KMS-11 (cell line): ENCODE measurements around the gene LRRC8A.

Experiments used
- H2AFZ ChIP-seq: fragments of 200-600 bp; sonication (generic); 2 replicates; pipeline ENCODE4 v1.6.1; 2016; ENCODE audit warnings: antibody characterized with exemption, mixed run types, low read depth
- H3K27ac ChIP-seq: fragments of 200-600 bp; sonication (generic); 2 replicates; pipeline ENCODE4 v1.6.1; 2016; ENCODE audit warnings: mild to moderate bottlenecking, mixed run types
- H3K27me3 ChIP-seq: fragments of 200-600 bp; sonication (generic); 2 replicates; pipeline ENCODE4 v1.6.1; 2017; ENCODE audit warnings: mild to moderate bottlenecking, low read depth, mixed run types, moderate library complexity; ENCODE audit not compliant: insufficient read depth
- H3K36me3 ChIP-seq: fragments of 200-600 bp; sonication (generic); 2 replicates; pipeline ENCODE4 v1.6.1; 2017; ENCODE audit warnings: mild to moderate bottlenecking, mixed run types; ENCODE audit not compliant: insufficient read depth
- H3K4me1 ChIP-seq: fragments of 200-600 bp; sonication (generic); 2 replicates; pipeline ENCODE4 v1.6.1; 2016; ENCODE audit warnings: mild to moderate bottlenecking, low read depth, mixed run types; ENCODE audit not compliant: poor library complexity, severe bottlenecking
- H3K4me2 ChIP-seq: fragments of 200-600 bp; sonication (generic); 2 replicates; pipeline ENCODE4 v1.7.0; 2016; ENCODE audit warnings: mild to moderate bottlenecking, mixed run types
- H3K4me3 ChIP-seq: fragments of 200-600 bp; sonication (generic); IDR thresholded peaks from 2 replicates; pipeline ENCODE4 v1.6.1; 2017; ENCODE audit warnings: low read depth, low read length, mixed read lengths; ENCODE audit not compliant: insufficient read depth
- H3K79me2 ChIP-seq: fragments of 200-600 bp; sonication (generic); 2 replicates; pipeline ENCODE4 v1.6.1; 2016; ENCODE audit warnings: low read depth, mixed run types; ENCODE audit not compliant: insufficient read depth
- H3K9ac ChIP-seq: fragments of 200-600 bp; sonication (generic); 2 replicates; pipeline ENCODE4 v1.6.1; 2016; ENCODE audit warnings: mild to moderate bottlenecking, mixed run types
- H4K20me1 ChIP-seq: fragments of 200-600 bp; sonication (generic); 2 replicates; pipeline ENCODE4 v1.6.1; 2016; ENCODE audit warnings: mild to moderate bottlenecking, mixed run types; ENCODE audit not compliant: insufficient read depth
- TF ChIP-seq, protein P1 (sequence below): fragments of 200-600 bp; sonication (generic); conservative IDR thresholded peaks from 2 replicates; pipeline ENCODE4 v1.6.1; 2017; ENCODE audit warnings: low read depth, mild to moderate bottlenecking, antibody characterized with exemption, low read length, moderate library complexity, mixed read lengths

Gene LRRC8A

DNA sequence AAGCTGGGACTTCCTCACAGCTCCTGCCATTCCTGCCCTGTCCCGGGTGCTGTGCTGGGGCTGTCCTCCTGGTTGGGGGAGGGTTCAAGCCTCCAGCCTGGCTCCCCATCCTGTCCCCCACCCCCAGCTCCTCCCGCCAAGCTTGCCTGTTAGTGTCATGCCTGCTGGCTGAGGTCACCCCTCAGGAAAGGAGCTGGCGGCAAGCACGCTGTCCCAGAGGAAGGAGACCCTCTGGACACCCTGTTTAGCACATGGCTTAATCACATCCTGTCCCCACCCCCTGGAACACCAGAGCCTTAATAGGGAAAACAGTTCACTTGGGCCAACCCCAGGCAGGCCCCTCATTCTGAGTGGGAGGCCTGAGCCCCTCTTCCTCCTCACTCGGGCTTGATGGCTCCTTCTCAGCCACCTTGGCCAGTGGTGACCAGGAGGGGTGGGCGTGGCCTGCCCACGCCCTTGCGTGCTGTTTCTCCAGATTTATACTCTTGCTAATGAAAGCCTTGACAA is 29.6 kb downstream of the LRRC8A start:
- H2AFZ ChIP-seq, result no peak overlapping the region
- H3K4me1 ChIP-seq, result no peaks in the 10 kb centered on the region
- no peaks in the 10 kb centered on the region for H3K79me2 ChIP-seq
- H3K4me2 ChIP-seq, result no peak overlapping the region
- H3K4me3 ChIP-seq, result no peak overlapping the region
- TF ChIP-seq, protein P1, sequence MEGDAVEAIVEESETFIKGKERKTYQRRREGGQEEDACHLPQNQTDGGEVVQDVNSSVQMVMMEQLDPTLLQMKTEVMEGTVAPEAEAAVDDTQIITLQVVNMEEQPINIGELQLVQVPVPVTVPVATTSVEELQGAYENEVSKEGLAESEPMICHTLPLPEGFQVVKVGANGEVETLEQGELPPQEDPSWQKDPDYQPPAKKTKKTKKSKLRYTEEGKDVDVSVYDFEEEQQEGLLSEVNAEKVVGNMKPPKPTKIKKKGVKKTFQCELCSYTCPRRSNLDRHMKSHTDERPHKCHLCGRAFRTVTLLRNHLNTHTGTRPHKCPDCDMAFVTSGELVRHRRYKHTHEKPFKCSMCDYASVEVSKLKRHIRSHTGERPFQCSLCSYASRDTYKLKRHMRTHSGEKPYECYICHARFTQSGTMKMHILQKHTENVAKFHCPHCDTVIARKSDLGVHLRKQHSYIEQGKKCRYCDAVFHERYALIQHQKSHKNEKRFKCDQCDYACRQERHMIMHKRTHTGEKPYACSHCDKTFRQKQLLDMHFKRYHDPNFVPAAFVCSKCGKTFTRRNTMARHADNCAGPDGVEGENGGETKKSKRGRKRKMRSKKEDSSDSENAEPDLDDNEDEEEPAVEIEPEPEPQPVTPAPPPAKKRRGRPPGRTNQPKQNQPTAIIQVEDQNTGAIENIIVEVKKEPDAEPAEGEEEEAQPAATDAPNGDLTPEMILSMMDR, result no peak
- H3K27me3 ChIP-seq, result no peaks in the 10 kb centered on the region
- no peaks in the 10 kb centered on the region for H4K20me1 ChIP-seq
- no peak overlapping the region for H3K27ac ChIP-seq
- H3K9ac ChIP-seq, result no peak overlapping the region
- H3K36me3 ChIP-seq, result peaks cover 6% of the 10 kb centered on the region; the same call in 1 of the 2 replicates

DNA sequence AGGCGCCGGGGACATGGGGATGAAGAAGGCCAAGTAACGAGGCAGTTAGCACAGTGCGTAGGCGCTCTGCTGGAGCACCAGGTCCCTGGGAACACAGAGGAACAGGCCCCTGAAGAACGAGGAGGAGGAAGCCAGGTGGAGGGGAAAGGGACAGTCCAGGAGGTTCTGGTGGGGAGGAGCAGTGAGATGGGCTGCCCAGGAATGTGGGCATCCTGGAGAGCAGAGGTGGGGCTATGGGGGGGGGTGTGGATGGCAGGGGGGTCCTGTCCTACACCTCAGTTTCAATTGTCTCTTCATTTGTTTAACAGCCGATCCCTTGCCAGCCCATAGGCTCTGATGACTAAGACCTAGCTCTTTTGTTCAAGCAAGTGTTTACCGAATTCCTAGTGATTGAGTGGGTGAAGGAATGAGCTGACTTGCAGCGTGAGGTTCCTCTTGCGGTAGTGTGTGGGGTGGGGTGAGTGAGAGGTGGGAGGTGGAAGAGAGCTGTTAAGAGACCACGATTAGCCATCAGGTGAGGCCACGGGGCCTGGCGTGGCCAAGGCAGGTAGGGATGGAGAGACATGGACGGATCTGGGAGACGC is 30.4 kb downstream of the LRRC8A start:
- Histone ChIP-seq H3K4me2 (no peak overlapping the region), H3K27ac (no peak overlapping the region), H3K79me2 (no peaks in the 10 kb centered on the region), H2AFZ (no peak overlapping the region), H3K4me1 (no peaks in the 10 kb centered on the region), H4K20me1 (no peaks in the 10 kb centered on the region), H3K4me3 (no peak overlapping the region), H3K27me3 (no peaks in the 10 kb centered on the region), H3K36me3 (peaks cover 6% of the 10 kb centered on the region; the same call in 1 of the 2 replicates), H3K9ac (no peak overlapping the region)
- TF ChIP-seq, protein P1, result no peak

DNA sequence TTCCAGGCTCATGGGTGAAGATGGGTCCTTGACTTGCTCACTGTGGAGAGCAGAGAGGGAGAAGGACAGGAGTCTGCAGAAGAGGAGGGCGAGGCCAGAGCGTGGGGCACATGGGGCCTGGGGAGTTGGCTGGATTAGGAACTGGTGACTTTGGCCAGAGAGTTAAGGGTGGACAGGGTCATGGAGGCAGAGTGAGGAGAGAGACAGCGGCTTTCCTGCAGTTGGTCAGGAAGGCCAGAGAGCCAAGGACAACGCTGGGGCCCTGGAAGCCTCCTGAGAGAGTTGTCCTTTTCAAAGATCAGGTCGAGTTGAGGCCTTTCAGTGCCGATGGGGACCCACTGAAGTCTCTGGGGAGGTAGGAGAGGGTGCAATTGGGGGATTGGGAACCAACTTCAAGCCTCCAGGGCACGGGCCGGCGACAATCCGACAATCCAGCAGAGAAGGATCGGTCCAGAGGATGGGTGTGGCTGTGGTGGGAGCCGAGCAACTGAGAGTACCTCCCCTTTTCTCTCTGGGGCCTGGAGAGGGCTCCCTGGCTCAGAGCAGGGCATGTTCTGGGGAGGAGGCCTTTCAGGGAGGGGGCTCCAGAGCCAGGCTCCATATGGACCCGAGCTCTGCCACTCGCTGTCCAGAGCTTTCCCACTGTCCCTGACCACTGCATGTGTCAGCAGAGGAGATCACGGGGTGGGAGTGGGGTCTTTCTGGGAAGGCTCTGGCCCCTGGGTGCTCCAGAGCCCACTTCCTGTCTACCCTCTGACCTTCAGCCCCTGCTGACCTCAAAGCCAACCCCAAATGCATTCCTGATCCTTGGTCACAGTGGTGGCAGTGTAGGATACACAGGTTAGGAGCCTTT is 31.3 kb downstream of the LRRC8A start:
- Histone ChIP-seq H4K20me1 (no peaks in the 10 kb centered on the region), H3K4me3 (no peak overlapping the region), H3K36me3 (no peaks in the 10 kb centered on the region), H3K27ac (no peak overlapping the region), H3K79me2 (no peaks in the 10 kb centered on the region), H3K27me3 (no peaks in the 10 kb centered on the region), H3K9ac (no peak overlapping the region), H3K4me1 (no peaks in the 10 kb centered on the region), H2AFZ (no peak overlapping the region), H3K4me2 (no peak overlapping the region)
- TF ChIP-seq, protein P1, result no peak

DNA sequence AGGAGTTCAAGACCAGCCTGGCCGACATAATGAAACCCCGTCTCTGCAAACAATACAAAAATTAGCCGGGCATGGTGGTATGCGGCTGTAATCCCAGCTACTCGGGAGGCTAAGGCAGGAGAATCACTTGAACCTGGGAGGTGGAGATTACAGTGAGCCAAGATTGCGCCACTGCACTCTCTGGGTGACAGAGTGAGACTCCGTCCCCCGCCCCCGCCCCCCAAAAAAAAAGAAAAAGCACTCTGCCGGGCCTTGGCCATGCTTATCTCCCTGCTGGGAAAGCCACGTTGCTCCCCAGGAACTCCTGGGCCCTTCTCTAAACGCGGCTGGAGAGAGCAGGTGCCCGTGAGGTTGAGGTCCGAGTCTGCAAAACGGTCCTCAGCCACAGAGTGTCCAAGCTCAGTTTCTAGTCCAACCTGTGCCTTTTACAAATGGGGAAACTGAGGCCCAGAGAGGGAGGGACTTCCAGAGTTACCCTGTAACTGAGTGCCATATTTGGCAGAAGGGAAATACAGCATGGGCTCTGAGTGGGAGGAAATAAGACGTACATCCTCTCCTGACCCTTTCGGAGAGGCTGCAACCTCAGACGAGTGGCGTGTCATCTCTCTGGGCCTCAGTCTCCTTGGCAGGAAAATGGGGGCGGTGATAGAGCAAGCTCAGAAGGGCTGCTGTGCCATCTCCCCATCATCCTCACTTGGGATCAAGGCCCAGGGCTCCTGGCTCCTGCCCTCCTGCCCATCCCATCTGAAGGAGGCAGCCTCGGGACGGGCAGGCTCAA is 32.3 kb downstream of the LRRC8A start:
- no peak overlapping the region for H2AFZ ChIP-seq
- TF ChIP-seq, protein P1, result no peak
- no peaks in the 10 kb centered on the region for H3K36me3 ChIP-seq
- H3K79me2 ChIP-seq, result no peaks in the 10 kb centered on the region
- no peaks in the 10 kb centered on the region for H3K27me3 ChIP-seq
- H4K20me1 ChIP-seq, result no peaks in the 10 kb centered on the region
- H3K4me2 ChIP-seq, result no peak overlapping the region
- no peak overlapping the region for H3K9ac ChIP-seq
- no peak overlapping the region for H3K27ac ChIP-seq
- no peak overlapping the region for H3K4me3 ChIP-seq
- no peaks in the 10 kb centered on the region for H3K4me1 ChIP-seq
